ENCODE results near the gene SPAST. TPM values are rescaled to one million over a fixed set of nuclear protein-coding genes. Genes with fewer than 3 reads are reported as not detected.

The SPAST gene
- total RNA-seq, 1 experiment from 2014 or later: 16.2 TPM

GRCh38 chr2:32060266-32060665, 3.1 kb upstream of the SPAST start:
- H3K36me3 ChIP-seq (ENCODE audit: control insufficient read depth in 1 of 2, insufficient read depth in 2 of 2, low read length in 2 of 2): no peaks in the 10 kb centered on the region
- ChIA-PET RAD21 (ENCODE audit: low non-redundant PET in 1 of 2, low total read pairs in 2 of 2, uncharacterized antibody in 2 of 2, unreplicated experiment in 2 of 2) (no interaction called here), POLR2A (no interaction called here), CTCF (no interaction called here)
- no peak for DNase-seq (ENCODE audit: low read depth, low spot score)
- TF ChIP-seq ELF1 (IDR thresholded peaks at IDR 0.05; ENCODE audit: borderline replicate concordance, low read depth) (no peak), SP1 (IDR thresholded peaks at IDR 0.05; ENCODE audit: low read depth) (no peak), ZFX (IDR thresholded peaks at IDR 0.05) (no peak), RAD21 (IDR thresholded peaks at IDR 0.05; ENCODE audit: low read depth) (no peak), JUND (IDR thresholded peaks at IDR 0.05) (no peak), EGR1 (IDR thresholded peaks at IDR 0.05; ENCODE audit: low read depth) (no peak), SRF (IDR thresholded peaks at IDR 0.05; ENCODE audit: low read depth) (no peak), YY1 (IDR thresholded peaks at IDR 0.05; ENCODE audit: extremely low read depth, insufficient replicate concordance, low read depth, low read length) (no peak)
- TF ChIP-seq, protein P1, sequence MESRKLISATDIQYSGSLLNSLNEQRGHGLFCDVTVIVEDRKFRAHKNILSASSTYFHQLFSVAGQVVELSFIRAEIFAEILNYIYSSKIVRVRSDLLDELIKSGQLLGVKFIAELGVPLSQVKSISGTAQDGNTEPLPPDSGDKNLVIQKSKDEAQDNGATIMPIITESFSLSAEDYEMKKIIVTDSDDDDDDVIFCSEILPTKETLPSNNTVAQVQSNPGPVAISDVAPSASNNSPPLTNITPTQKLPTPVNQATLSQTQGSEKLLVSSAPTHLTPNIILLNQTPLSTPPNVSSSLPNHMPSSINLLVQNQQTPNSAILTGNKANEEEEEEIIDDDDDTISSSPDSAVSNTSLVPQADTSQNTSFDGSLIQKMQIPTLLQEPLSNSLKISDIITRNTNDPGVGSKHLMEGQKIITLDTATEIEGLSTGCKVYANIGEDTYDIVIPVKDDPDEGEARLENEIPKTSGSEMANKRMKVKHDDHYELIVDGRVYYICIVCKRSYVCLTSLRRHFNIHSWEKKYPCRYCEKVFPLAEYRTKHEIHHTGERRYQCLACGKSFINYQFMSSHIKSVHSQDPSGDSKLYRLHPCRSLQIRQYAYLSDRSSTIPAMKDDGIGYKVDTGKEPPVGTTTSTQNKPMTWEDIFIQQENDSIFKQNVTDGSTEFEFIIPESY (IDR thresholded peaks at IDR 0.05; ENCODE audit: extremely low read depth, insufficient replicate concordance, low read length): no peak
- TF ChIP-seq, protein P2, sequence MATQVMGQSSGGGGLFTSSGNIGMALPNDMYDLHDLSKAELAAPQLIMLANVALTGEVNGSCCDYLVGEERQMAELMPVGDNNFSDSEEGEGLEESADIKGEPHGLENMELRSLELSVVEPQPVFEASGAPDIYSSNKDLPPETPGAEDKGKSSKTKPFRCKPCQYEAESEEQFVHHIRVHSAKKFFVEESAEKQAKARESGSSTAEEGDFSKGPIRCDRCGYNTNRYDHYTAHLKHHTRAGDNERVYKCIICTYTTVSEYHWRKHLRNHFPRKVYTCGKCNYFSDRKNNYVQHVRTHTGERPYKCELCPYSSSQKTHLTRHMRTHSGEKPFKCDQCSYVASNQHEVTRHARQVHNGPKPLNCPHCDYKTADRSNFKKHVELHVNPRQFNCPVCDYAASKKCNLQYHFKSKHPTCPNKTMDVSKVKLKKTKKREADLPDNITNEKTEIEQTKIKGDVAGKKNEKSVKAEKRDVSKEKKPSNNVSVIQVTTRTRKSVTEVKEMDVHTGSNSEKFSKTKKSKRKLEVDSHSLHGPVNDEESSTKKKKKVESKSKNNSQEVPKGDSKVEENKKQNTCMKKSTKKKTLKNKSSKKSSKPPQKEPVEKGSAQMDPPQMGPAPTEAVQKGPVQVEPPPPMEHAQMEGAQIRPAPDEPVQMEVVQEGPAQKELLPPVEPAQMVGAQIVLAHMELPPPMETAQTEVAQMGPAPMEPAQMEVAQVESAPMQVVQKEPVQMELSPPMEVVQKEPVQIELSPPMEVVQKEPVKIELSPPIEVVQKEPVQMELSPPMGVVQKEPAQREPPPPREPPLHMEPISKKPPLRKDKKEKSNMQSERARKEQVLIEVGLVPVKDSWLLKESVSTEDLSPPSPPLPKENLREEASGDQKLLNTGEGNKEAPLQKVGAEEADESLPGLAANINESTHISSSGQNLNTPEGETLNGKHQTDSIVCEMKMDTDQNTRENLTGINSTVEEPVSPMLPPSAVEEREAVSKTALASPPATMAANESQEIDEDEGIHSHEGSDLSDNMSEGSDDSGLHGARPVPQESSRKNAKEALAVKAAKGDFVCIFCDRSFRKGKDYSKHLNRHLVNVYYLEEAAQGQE (IDR thresholded peaks at IDR 0.05; ENCODE audit: low read depth): no peak
- no peak overlapping the region for H3K4me3 ChIP-seq (replicated peaks in 1 of 2; ENCODE audit: low read depth in 1 of 2, low read length in 2 of 2)
- no peak overlapping the region for H3K4me2 ChIP-seq (ENCODE audit: low read length)
- no peaks in the 10 kb centered on the region for H3K9me2 ChIP-seq (ENCODE audit: insufficient read depth)
- BruUV-seq (replicated peaks): no TSS peak
- no peak overlapping the region for H3K27ac ChIP-seq (ENCODE audit: low read depth, low read length)
- H2AFZ ChIP-seq (ENCODE audit: low read depth, low read length, poor library complexity, severe bottlenecking): no peak overlapping the region
- H4K20me1 ChIP-seq (ENCODE audit: insufficient read depth): no peaks in the 10 kb centered on the region
- ATAC-seq: no peak
- H3K79me2 ChIP-seq (ENCODE audit: insufficient read depth, low read length): no peaks in the 10 kb centered on the region
- no peak overlapping the region for H3K9ac ChIP-seq (ENCODE audit: low read length)
- intact Hi-C loops (cut with micrococcal nuclease): no loop called here
- H3K27me3 ChIP-seq (ENCODE audit: insufficient read depth, low read length): no peaks in the 10 kb centered on the region
- no peaks in the 10 kb centered on the region for H3K9me3 ChIP-seq (ENCODE audit: control insufficient read depth in 1 of 2, insufficient read depth in 1 of 2, low read depth in 1 of 2, low read length in 2 of 2)
- H3K4me1 ChIP-seq (ENCODE audit: control insufficient read depth in 1 of 2, insufficient read depth in 2 of 2, low read length in 2 of 2): peaks cover 0 to 24% of the 10 kb centered on the region in 2 experiments; a peak in 2 of 4 replicates

All from HCT116 (cell line).